Panc1 (cell line): ENCODE results near the gene ZNF407. TPM values are rescaled to one million over a fixed set of nuclear protein-coding genes. Genes with fewer than 3 reads are reported as not detected.

ENCODE experiments used
- ATAC-seq: fragments of 200-7000 bp; cut with Tn5 transposase; 2 replicates; pipeline ENCODE4 v1.9.1; 2020; ENCODE audit warnings: mild to moderate bottlenecking, moderate library complexity
- BruUV-seq: library from RNA; stranded (reverse); fragments of 400-500 nt; replicated peaks from 2 replicates; lab custom pipeline; 2021; lab: Mats Ljungman, UMichigan
- CTCF ChIA-PET: fragments of 300-600 bp; sonication (Branson Sonifier 250); formaldehyde crosslinking; loops from one replicate; lab custom pipeline; 2022; ENCODE audit warnings: antibody characterized with exemption; lab: Charles Lee
- POLR2A ChIA-PET: fragments of 300-600 bp; sonication (Branson Sonifier 250); formaldehyde crosslinking; loops from one replicate; lab custom pipeline; 2022; ENCODE audit warnings: antibody characterized with exemption; lab: Charles Lee
- DNase-seq: peaks from one replicate; pipeline ENCODE4 v3.0.0-alpha.2; 2010; ENCODE audit warnings: low read depth, low spot score
- H3K27ac ChIP-seq: 2 replicates; pipeline ENCODE4 v1.5.1; 2011; ENCODE audit warnings: mild to moderate bottlenecking, low read length, inconsistent platforms
- H3K27me3 ChIP-seq: fragments of 200-500 bp; sonication (Bioruptor generic); 2 replicates; pipeline ENCODE4 v1.6.0; 2014; ENCODE audit warnings: low read length, inconsistent platforms; ENCODE audit not compliant: control insufficient read depth, insufficient read depth
- H3K36me3 ChIP-seq: fragments of 200-500 bp; sonication (Bioruptor generic); 2 replicates; pipeline ENCODE4 v1.5.1; 2014; ENCODE audit warnings: inconsistent platforms, mild to moderate bottlenecking, low read length, moderate library complexity; ENCODE audit not compliant: control insufficient read depth, insufficient read depth
- H3K4me1 ChIP-seq: 2 replicates; pipeline ENCODE4 v1.5.1; 2011; ENCODE audit warnings: inconsistent platforms, mild to moderate bottlenecking, low read length, moderate library complexity; ENCODE audit not compliant: control insufficient read depth, insufficient read depth
- H3K4me3 ChIP-seq, 2 experiments: 2 replicates each; pipeline ENCODE4 v1.5.1; 2011 to 2012; ENCODE audit warnings: low read depth in 2 of 2, low read length in 2 of 2, mild to moderate bottlenecking in 2 of 2, inconsistent platforms in 1 of 2, moderate library complexity in 1 of 2
- H3K9me3 ChIP-seq: fragments of 200-500 bp; sonication (Bioruptor generic); 2 replicates; pipeline ENCODE4 v1.5.1; 2014; ENCODE audit warnings: low read depth, mild to moderate bottlenecking, inconsistent platforms, low read length, moderate library complexity; ENCODE audit not compliant: control insufficient read depth, insufficient read depth
- CTCF ChIP-seq: fragments of 450-650 bp; IDR thresholded peaks from 2 replicates; pipeline ENCODE4 v1.5.1; 2017; ENCODE audit warnings: mild to moderate bottlenecking
- POLR2AphosphoS5 ChIP-seq: IDR thresholded peaks from 2 replicates; pipeline ENCODE4 v1.6.1; 2012; ENCODE audit warnings: mild to moderate bottlenecking, low read depth, low read length, moderate library complexity
- SIN3A ChIP-seq: IDR thresholded peaks from 2 replicates; pipeline ENCODE4 v1.6.1; 2012; ENCODE audit warnings: low read depth, mild to moderate bottlenecking, low read length, moderate library complexity, borderline replicate concordance; ENCODE audit not compliant: insufficient read depth
- TCF7L2 ChIP-seq: IDR thresholded peaks from 2 replicates; pipeline ENCODE4 v1.6.1; 2011; ENCODE audit warnings: mild to moderate bottlenecking, low read depth, low read length, inconsistent platforms
- in situ Hi-C: cut with HindIII; loops from 2 replicates; pipeline ENCODE4 v1.10.0; 2016; ENCODE audit warnings: low sequenced_read_pairs, low pct_unique_long_range_greater_than_20kb
- intact Hi-C: fragments of 100-400 bp; cut with micrococcal nuclease; formaldehyde crosslinking; loops from one replicate; pipeline ENCODE4 v1.10.0; 2022; ENCODE audit not compliant: unreplicated experiment
- total RNA-seq: library from RNA; stranded (reverse); gene quantifications from one replicate; pipeline ENCODE4 v1.2.1, GENCODE V29; 2021; ENCODE audit not compliant: unreplicated experiment
- TF ChIP-seq, protein P1 (sequence below), 2 experiments: IDR thresholded peaks; 2 replicates each; pipeline ENCODE4 v1.6.1; 2011 to 2012; ENCODE audit warnings: low read depth in 2 of 2, control low read depth in 1 of 2, low read length in 1 of 2, mild to moderate bottlenecking in 1 of 2, moderate library complexity in 1 of 2; ENCODE audit not compliant: insufficient read depth in 1 of 2

Gene ZNF407
- total RNA-seq, 1 experiment from 2014 or later, result 16.8 TPM

GRCh38 chr18:74963820-74964446, 366.3 kb downstream of the ZNF407 start:
- peak; percentile 84 for TF ChIP-seq CTCF
- TF ChIP-seq SIN3A, result no peak
- no peak for TF ChIP-seq TCF7L2
- TF ChIP-seq, protein P1, sequence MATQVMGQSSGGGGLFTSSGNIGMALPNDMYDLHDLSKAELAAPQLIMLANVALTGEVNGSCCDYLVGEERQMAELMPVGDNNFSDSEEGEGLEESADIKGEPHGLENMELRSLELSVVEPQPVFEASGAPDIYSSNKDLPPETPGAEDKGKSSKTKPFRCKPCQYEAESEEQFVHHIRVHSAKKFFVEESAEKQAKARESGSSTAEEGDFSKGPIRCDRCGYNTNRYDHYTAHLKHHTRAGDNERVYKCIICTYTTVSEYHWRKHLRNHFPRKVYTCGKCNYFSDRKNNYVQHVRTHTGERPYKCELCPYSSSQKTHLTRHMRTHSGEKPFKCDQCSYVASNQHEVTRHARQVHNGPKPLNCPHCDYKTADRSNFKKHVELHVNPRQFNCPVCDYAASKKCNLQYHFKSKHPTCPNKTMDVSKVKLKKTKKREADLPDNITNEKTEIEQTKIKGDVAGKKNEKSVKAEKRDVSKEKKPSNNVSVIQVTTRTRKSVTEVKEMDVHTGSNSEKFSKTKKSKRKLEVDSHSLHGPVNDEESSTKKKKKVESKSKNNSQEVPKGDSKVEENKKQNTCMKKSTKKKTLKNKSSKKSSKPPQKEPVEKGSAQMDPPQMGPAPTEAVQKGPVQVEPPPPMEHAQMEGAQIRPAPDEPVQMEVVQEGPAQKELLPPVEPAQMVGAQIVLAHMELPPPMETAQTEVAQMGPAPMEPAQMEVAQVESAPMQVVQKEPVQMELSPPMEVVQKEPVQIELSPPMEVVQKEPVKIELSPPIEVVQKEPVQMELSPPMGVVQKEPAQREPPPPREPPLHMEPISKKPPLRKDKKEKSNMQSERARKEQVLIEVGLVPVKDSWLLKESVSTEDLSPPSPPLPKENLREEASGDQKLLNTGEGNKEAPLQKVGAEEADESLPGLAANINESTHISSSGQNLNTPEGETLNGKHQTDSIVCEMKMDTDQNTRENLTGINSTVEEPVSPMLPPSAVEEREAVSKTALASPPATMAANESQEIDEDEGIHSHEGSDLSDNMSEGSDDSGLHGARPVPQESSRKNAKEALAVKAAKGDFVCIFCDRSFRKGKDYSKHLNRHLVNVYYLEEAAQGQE (IDR thresholded peaks at IDR 0.05; ENCODE audit: insufficient read depth in 1 of 2, low read depth in 2 of 2, low read length in 1 of 2), result no peak
- no peak for TF ChIP-seq POLR2AphosphoS5
- DNase-seq (peak; percentile 73), ATAC-seq (peak; percentile 98)
- Histone ChIP-seq H3K27ac (no peak overlapping the region), H3K27me3 (no peaks in the 10 kb centered on the region), H3K4me1 (no peaks in the 10 kb centered on the region), H3K9me3 (no peaks in the 10 kb centered on the region), H3K4me3 (no peak overlapping the region), H3K36me3 (no peaks in the 10 kb centered on the region)
- POLR2A ChIA-PET, result no interaction called here
- in situ Hi-C loops, result no loop called here
- CTCF ChIA-PET, result no interaction called here
- intact Hi-C loops, result loop anchor here (2.0 kb wide), 2 partner anchors 67 to 311 kb away; no protein-coding TSS in a partner anchor
- BruUV-seq, result no TSS peak

DNA sequence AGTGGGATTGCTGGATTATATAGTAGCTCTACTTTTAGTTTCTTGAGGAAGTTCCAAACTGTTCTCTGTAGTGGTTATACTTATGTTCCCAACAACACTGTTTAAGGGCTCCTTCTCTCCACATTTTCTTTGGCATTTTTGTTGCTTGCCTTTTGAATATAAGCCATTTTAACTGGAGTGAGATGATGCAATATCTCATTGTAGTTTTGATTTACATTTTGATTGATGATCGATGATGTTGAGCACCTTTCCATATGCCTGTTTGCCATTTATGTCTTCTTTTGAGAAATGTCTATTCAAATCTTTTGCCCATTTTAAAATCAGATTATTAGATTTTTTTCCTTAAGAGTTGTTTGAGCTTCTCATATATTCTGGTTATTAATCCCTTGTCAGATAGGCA, 368.0 kb downstream of the ZNF407 start:
- Histone ChIP-seq H3K4me1 (no peaks in the 10 kb centered on the region), H3K27ac (no peak overlapping the region), H3K4me3 (no peak overlapping the region), H3K36me3 (no peaks in the 10 kb centered on the region), H3K27me3 (no peaks in the 10 kb centered on the region), H3K9me3 (no peaks in the 10 kb centered on the region)
- BruUV-seq, result no TSS peak
- TF ChIP-seq TCF7L2 (no peak), POLR2AphosphoS5 (no peak), CTCF (no peak), SIN3A (no peak)
- TF ChIP-seq, protein P1 (IDR thresholded peaks at IDR 0.05; ENCODE audit: insufficient read depth in 1 of 2, low read depth in 2 of 2, low read length in 1 of 2), result no peak
- CTCF ChIA-PET, result no interaction called here
- intact Hi-C loops, result loop anchor here (2.0 kb wide), 2 partner anchors 69 to 313 kb away; no protein-coding TSS in a partner anchor
- DNase-seq, result no peak
- in situ Hi-C loops, result no loop called here
- POLR2A ChIA-PET, result no interaction called here
- no peak for ATAC-seq
